Fibroblast of lung (primary cell): ENCODE measurements around the gene SLC25A1. TPM values are rescaled to one million over a fixed set of nuclear protein-coding genes. Genes with fewer than 3 reads are reported as not detected.

ENCODE experiments used
- DNase-seq, 2 donors: peaks; one replicate each; pipeline versions ENCODE4 v3.0.0 to v3.0.0-alpha.2; 2010; ENCODE audit warnings: low read depth in 2 of 2
- H2AFZ ChIP-seq: 2 replicates; pipeline ENCODE4 v1.5.1; 2012; ENCODE audit warnings: low read length, control low read depth, inconsistent platforms
- H3K27ac ChIP-seq: 2 replicates; pipeline ENCODE4 v1.5.1; 2011; ENCODE audit warnings: low read length, control low read depth; ENCODE audit not compliant: insufficient read depth
- H3K27me3 ChIP-seq: 2 replicates; pipeline ENCODE4 v1.5.1; 2011; ENCODE audit warnings: mild to moderate bottlenecking, low read length; ENCODE audit not compliant: control insufficient read depth, insufficient read depth
- H3K36me3 ChIP-seq: 2 replicates; pipeline ENCODE4 v1.5.1; 2011; ENCODE audit warnings: low read length; ENCODE audit not compliant: control insufficient read depth, insufficient read depth
- H3K4me1 ChIP-seq: 2 replicates; pipeline ENCODE4 v1.5.1; 2011; ENCODE audit warnings: low read length; ENCODE audit not compliant: control insufficient read depth, insufficient read depth; ENCODE audit errors: extremely low read depth
- H3K4me2 ChIP-seq: 2 replicates; pipeline ENCODE4 v1.5.1; 2011; ENCODE audit warnings: low read length, control low read depth; ENCODE audit not compliant: insufficient read depth; ENCODE audit errors: extremely low read depth
- H3K4me3 ChIP-seq, 4 experiments: fragments of 200-600 bp in 1 of 4; sonication (generic) in 1 of 4; replicated peaks in 1 of 4; 2 replicates each; pipeline ENCODE4 v1.5.1; 2011 to 2016; ENCODE audit warnings: low read length in 4 of 4, low read depth in 3 of 4, mild to moderate bottlenecking in 3 of 4, control low read depth in 2 of 4, inconsistent platforms in 1 of 4, mixed read lengths in 1 of 4; ENCODE audit not compliant: insufficient read depth in 1 of 4; ENCODE audit errors: control extremely low read depth in 1 of 4
- H3K79me2 ChIP-seq: 2 replicates; pipeline ENCODE4 v1.5.1; 2012; ENCODE audit warnings: mild to moderate bottlenecking, low read length, inconsistent platforms; ENCODE audit not compliant: control insufficient read depth, insufficient read depth
- H3K9ac ChIP-seq: 2 replicates; pipeline ENCODE4 v1.5.1; 2011; ENCODE audit warnings: mild to moderate bottlenecking, low read length, control low read depth; ENCODE audit not compliant: insufficient read depth
- H3K9me3 ChIP-seq: 2 replicates; pipeline ENCODE4 v1.5.1; 2012; ENCODE audit warnings: low read depth, low read length; ENCODE audit not compliant: control insufficient read depth, insufficient read depth
- H4K20me1 ChIP-seq: 2 replicates; pipeline ENCODE4 v1.5.1; 2011; ENCODE audit warnings: low read length; ENCODE audit not compliant: control insufficient read depth, insufficient read depth; ENCODE audit errors: extremely low read depth
- EZH2 ChIP-seq: IDR thresholded peaks from 2 replicates; pipeline ENCODE4 v1.5.1; 2012; ENCODE audit warnings: low read length, control low read depth, mild to moderate bottlenecking; ENCODE audit errors: missing control alignments
- polyA plus RNA-seq, 2 donors: library from polyadenylated mRNA; depleted of rRNA in 1 of 2; stranded (reverse) in 1 of 2; unstranded in 1 of 2; fragments of >200 nt; gene quantifications; 2 replicates each; pipeline ENCODE4 v1.2.1, GENCODE V29; 2011 to 2012; ENCODE audit warnings: missing spikeins in 1 of 2
- total RNA-seq: library from RNA; depleted of rRNA; stranded (reverse); fragments of >200 nt; gene quantifications from 2 replicates; pipeline ENCODE4 v1.2.1, GENCODE V29; 2014
- TF ChIP-seq, protein P1 (sequence below), 2 donors: IDR thresholded peaks in 1 of 2; conservative IDR thresholded peaks in 1 of 2; 1 replicate in 1 of 2; 2 replicates in 1 of 2; pipeline ENCODE4 v1.5.1; 2011 to 2012; ENCODE audit warnings: low read length in 2 of 2, control low read depth in 1 of 2, inconsistent platforms in 1 of 2, low read depth in 1 of 2, mild to moderate bottlenecking in 1 of 2

SLC25A1 gene
- total and polyA plus RNA-seq, 2 donors (not counting 1 experiment from before 2014, with no cell fraction given) = 56.1 to 161 TPM

DNA sequence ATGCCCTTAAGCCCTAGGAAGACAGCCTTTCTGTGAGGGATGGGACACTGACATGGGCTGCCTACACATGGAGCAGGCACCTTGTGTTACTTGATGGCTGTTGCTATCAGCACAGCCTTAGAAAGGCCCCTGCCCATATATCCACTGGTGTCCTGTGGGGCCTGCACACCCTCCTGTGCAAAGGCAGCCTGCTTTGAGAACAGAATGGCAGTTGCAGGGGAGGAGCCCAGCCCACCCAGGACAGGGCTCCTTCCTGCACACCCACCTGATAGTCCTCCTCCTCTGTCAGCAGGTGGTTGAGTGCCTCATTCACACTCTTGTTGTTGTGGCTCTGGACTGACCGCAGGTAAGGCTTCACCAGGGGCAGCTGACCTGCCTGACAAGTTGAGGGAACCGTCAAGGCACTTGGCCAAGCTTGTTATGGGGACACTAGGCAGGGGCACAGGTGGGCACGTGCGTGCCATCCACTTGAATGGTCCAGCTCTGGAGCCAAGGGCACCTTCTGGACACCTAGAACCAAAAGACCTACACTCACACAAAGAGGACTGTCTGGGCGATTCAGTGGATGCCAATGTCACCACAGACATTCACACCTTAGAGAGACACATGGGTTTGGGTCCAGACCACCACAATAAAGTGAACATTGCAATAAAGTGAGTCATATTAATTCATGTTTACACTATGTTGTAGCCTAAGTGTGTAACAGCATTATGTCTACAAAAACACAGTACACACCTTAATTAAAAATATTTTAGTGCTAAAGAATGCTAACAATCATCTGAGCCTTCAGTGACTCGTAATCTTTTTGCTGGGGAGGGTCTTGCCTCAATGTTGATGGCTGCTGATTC lies 9.4 kb upstream of the SLC25A1 start:
- Histone ChIP-seq H3K4me3 (no peak overlapping the region), H3K9ac (no peak overlapping the region), H3K27ac (no peak overlapping the region), H3K27me3 (no peaks in the 10 kb centered on the region), H3K36me3 (no peaks in the 10 kb centered on the region), H2AFZ (no peak overlapping the region), H3K4me2 (no peak overlapping the region), H4K20me1 (no peaks in the 10 kb centered on the region), H3K4me1 (peaks cover 7% of the 10 kb centered on the region), H3K79me2 (no peaks in the 10 kb centered on the region), H3K9me3 (no peaks in the 10 kb centered on the region)
- no peak for DNase-seq
- TF ChIP-seq, protein P1, sequence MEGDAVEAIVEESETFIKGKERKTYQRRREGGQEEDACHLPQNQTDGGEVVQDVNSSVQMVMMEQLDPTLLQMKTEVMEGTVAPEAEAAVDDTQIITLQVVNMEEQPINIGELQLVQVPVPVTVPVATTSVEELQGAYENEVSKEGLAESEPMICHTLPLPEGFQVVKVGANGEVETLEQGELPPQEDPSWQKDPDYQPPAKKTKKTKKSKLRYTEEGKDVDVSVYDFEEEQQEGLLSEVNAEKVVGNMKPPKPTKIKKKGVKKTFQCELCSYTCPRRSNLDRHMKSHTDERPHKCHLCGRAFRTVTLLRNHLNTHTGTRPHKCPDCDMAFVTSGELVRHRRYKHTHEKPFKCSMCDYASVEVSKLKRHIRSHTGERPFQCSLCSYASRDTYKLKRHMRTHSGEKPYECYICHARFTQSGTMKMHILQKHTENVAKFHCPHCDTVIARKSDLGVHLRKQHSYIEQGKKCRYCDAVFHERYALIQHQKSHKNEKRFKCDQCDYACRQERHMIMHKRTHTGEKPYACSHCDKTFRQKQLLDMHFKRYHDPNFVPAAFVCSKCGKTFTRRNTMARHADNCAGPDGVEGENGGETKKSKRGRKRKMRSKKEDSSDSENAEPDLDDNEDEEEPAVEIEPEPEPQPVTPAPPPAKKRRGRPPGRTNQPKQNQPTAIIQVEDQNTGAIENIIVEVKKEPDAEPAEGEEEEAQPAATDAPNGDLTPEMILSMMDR (conservative IDR thresholded peaks at IDR 0.05 in 1 of 2, IDR thresholded peaks at IDR 0.05 in 1 of 2; ENCODE audit: low read depth in 1 of 2, low read length in 2 of 2) = no peak
- no peak for TF ChIP-seq EZH2

DNA sequence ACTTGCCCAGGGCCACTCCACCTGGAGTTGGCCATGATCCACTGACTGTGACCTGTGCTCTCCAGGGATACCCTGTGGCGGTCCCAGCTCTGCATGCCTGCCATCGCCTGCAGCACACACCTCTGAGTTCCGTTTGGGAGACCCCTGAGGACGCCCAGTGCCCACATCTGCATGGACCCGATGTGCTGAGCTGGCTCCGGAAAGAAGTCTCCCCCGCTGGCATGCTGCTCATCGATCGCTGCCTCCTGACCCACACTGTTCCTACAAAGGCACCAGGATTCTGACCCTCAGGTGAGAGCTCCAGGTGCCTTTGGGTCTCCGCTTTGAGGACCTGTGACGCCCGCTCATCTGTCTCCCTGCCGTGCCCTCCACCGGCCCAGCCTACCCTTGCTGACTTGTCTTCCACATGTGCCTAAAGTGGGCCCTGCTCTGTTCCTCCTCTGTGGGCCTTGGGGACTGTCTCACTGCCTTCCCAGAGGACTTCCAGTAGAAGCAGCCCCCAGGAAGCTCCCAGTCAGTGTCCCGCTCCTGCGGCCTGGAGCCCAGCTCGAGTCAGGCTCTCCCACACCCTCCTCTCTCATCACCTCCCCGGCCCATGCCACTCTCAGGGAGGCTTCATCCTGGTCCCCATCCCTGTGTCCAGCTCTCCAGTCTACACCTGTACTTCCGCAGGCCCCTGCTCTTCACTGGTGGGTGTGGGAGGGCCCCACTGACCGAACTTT lies 5.9 kb upstream of the SLC25A1 start:
- TF ChIP-seq, protein P1 (conservative IDR thresholded peaks at IDR 0.05 in 1 of 2, IDR thresholded peaks at IDR 0.05 in 1 of 2; ENCODE audit: low read depth in 1 of 2, low read length in 2 of 2) = no peak
- TF ChIP-seq EZH2 = no peak
- H3K4me2 ChIP-seq = no peak overlapping the region
- H3K79me2 ChIP-seq = no peaks in the 10 kb centered on the region
- H2AFZ ChIP-seq = no peak overlapping the region
- H3K36me3 ChIP-seq = no peaks in the 10 kb centered on the region
- H3K27me3 ChIP-seq = no peaks in the 10 kb centered on the region
- no peaks in the 10 kb centered on the region for H4K20me1 ChIP-seq
- H3K9me3 ChIP-seq = no peaks in the 10 kb centered on the region
- H3K4me1 ChIP-seq = peaks cover 7% of the 10 kb centered on the region
- no peak overlapping the region for H3K9ac ChIP-seq
- no peak overlapping the region for H3K4me3 ChIP-seq
- no peak for DNase-seq
- peak overlapping the region; percentile 43 for H3K27ac ChIP-seq

DNA sequence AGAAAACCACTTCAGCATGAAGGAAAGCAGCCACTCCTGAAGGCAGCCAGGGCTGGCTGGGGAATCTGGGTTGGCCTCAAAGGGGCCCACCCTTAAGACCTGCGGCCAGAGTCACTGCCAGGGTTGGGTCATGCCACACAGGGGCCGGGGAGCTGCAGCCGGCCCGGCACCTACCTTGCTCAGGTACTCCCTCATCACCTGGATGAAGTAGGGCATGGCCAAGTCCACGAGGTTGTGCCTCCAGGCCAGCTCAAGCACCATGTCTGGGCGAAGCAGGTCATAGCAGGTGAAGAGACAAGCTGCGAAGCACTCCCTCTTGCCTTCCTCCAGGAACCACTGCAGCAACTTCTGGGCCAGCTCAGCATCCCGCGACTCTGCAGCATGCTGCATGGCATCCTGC lies 4.7 kb upstream of the SLC25A1 start:
- Histone ChIP-seq H4K20me1 (no peaks in the 10 kb centered on the region), H3K9ac (no peak overlapping the region), H3K79me2 (no peaks in the 10 kb centered on the region), H3K9me3 (no peaks in the 10 kb centered on the region), H3K4me3 (no peak overlapping the region), H3K36me3 (no peaks in the 10 kb centered on the region), H3K27me3 (no peaks in the 10 kb centered on the region), H2AFZ (no peak overlapping the region), H3K4me2 (no peak overlapping the region), H3K4me1 (peaks cover 11% of the 10 kb centered on the region), H3K27ac (no peak overlapping the region)
- TF ChIP-seq, protein P1 (conservative IDR thresholded peaks at IDR 0.05 in 1 of 2, IDR thresholded peaks at IDR 0.05 in 1 of 2; ENCODE audit: low read depth in 1 of 2, low read length in 2 of 2) = no peak
- TF ChIP-seq EZH2 = no peak
- DNase-seq = no peak
